IPS-NIHi11 (cell line): ENCODE measurements around the gene EPHB3.

Experiments
- DNase-seq: peaks from one replicate; pipeline ENCODE4 v3.0.0; 2012; ENCODE audit warnings: mixed read lengths, low spot score

EPHB3 gene

DNA sequence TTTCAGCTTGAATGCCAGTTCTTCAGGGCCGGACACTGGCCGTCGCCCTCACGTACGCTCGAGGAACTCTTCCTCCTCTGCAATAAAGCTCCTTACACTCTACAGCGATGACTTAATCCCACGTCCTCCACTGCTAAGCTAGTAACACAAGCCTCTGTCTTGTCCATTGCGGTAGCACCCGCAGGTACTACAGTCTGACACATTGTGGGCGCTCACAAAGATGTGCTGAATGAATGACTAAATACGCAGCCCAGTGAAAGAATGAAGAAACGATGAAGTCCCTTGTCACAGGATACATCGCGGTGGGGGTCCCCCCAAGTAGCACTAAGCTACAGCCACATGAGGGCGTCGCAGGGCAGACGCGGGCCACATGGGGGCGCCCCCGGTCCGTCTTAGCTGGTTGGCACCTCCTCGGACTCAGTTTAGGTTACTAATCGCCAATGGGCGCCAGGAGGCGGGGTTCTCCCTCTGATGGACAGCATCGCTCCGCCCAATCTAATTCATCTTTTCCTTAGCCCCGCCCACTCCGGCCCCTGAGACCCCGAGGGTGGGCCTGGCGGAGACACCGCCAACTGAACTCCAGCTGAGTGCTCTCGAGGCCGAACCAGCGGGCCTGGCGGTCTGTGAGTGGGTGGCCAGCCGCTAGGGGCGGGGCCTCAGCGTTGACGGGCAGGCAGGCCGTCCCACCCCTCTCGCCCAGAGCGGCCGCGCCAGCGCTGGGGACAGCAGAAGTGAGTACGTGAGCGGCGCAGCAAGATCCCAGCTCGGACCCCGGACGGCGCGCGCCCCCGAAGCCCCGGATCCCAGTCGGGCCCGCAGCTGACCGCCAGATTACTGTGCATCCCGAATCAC is at the start of gene EPHB3:
Gene EPHB3, plus strand, starts transcription at position 725 of the 852 bp plus-strand sequence. CDS start 451 bp downstream, outside the sequence.
- peak; percentile 99 for DNase-seq

- no peak for DNase-seq
Observed at GRCh38 chr3:184512621-184513020, 49.0 kb upstream of the EPHB3 start.

- DNase-seq, result peak; percentile 96
Observed at GRCh38 chr3:184513276-184514170, 48.1 kb upstream of the EPHB3 start.

- DNase-seq, result no peak
Observed at GRCh38 chr3:184514171-184514490, 47.5 kb upstream of the EPHB3 start.

- peak; percentile 43 for DNase-seq
Observed at GRCh38 chr3:184523825-184524615, 37.6 kb upstream of the EPHB3 start.

- DNase-seq, result no peak
Observed at GRCh38 chr3:184524981-184525336, 36.6 kb upstream of the EPHB3 start.

DNA sequence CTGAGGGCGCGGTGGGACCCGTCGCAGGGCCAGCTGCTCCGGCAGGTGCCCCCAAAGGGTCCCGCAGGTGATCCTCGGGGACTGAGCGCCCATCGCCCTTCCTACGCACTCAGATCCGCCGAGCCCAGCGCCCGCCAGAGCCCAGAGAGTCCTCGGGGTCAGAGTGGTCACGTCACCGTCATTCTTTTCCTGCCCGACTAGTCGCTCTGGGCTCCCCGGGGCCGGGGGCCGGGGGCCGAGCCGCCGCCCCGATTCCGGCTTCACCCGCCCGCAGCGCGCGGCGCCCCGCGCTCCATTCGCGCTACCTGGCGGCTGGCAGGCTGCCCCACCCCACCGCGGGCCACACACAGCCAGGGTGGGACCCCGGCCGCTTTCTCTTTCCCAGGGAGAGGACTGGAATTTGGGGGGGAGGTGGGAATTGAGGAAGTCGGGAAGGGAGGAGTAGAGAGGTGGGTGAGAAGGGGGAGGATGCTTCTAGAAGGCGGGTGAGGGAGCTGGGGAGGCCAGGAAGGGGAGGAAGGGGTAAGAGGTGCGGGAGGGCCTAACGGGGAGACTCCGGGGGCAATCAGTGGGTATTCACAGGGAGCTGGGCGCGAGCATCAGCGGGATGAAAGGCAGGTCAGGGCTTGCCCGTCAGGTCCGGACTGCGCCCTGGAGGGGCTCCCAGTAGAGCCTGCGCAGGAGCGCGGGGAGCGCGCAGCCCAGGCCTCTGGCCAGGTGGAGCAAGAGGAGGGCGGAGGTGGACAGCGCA is 36.1 kb upstream of the EPHB3 start:
- DNase-seq, result peak; percentile 66

- peak; percentile 41 for DNase-seq
Observed at GRCh38 chr3:184526088-184526433, 35.5 kb upstream of the EPHB3 start.

DNA sequence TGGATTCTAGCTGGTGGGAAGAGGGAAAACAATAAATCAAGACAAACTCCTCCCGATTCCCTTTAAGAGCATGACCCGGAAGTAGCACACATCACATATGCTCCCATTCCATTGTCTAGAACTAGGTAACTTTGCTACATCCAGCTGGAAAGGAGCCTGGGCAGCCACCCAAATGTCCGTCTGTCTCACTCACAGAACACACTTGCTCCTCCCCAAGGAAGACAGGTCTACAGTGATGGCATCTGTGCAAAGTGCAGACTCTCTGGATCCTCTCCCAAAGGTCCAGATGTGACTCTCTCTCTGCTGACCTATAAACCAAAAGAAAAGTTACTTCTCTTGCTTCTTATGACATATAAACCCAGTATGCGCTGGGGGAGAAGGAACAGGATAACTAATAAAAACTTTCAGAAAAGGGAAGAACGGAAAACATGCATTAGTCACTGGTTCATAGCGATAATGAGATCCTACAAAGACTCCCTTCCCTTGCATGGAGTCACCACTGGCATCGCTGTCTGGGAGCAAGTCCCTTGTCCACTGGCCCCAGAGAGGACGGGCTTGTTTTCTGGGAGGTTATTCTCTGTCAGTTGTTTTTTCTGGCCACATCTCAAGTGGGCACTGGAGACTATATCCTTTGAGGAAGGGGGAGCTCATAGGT is 29.8 kb upstream of the EPHB3 start:
- DNase-seq, result no peak

- DNase-seq, result no peak
Observed at GRCh38 chr3:184532940-184533732, 28.4 kb upstream of the EPHB3 start.

- no peak for DNase-seq
Observed at GRCh38 chr3:184537885-184538665, 23.5 kb upstream of the EPHB3 start.

- DNase-seq, result no peak
Observed at GRCh38 chr3:184538666-184539431, 22.7 kb upstream of the EPHB3 start.

GRCh38 chr3:184539801-184540435 is 21.7 kb upstream of the EPHB3 start:
- no peak for DNase-seq

- peak; percentile 86 for DNase-seq
Observed at GRCh38 chr3:184540777-184541681, 20.6 kb upstream of the EPHB3 start.

DNA sequence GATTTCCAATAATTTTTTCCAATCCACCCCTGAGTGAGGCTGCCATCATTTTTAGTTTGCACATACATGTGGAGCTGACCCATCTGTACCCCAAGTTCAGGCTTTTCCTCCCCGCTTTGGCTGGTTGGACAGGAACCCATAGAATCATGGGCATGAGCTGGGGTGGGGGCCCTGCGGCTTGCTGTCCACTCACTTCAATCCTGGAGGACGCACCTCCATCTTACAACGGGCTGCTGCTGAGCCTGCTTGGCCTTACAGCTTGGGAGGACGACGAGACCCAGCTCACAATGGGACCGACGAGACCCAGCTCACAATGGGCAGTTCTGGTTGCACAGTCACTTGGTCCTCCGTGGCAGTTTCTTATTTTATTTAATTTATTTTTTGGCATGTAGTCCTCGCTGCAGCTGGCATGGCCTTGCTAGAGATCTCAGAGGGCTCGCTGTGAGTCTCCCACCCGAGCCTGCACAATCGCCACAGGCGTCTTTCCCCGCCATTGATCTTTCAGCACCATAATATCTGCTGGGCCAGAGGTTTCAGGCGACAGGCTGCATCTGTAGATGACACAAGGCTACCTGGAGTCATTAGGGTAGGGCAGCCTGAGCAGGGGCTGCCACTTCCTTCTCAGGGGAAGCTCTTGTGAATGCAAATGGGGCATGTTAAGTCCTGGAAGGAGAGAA is 19.6 kb upstream of the EPHB3 start:
- DNase-seq, result no peak

GRCh38 chr3:184542577-184542976 is 19.0 kb upstream of the EPHB3 start:
- DNase-seq, result no peak

DNA sequence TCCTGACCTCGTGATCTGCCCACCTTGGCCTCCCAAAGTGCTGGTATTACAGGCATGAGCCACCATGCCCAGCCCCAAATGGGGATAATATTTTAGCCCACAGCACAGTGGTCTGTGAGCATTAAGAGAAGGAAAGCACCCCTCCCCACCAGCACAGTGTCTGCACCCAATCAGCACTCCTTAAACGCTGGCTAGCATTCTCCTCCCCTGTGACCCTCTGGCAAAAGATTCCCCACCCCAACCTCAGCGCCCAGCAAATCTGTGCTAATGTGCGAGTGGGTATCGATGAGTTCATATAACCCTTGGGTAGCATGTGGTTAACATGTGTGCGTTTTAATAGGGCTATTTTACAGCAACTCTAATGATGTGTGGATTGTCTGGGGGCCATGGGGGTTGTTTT is 18.3 kb upstream of the EPHB3 start:
- DNase-seq, result no peak
